GM06990 (cell line): Measurements from ENCODE around the gene BTBD7.

Experiments used
- DNase-seq: peaks from one replicate; pipeline ENCODE4 v3.0.0-alpha.2; 2011; ENCODE audit not compliant: insufficient read length; ENCODE audit errors: extremely low read depth
- H3K27me3 ChIP-seq: replicated peaks from 2 replicates; pipeline ENCODE4 v1.6.0; 2011; ENCODE audit warnings: low read length; ENCODE audit not compliant: control insufficient read depth, insufficient read depth
- H3K36me3 ChIP-seq: 2 replicates; pipeline ENCODE4 v1.5.1; 2011; ENCODE audit warnings: low read length; ENCODE audit not compliant: control insufficient read depth, insufficient read depth
- H3K4me3 ChIP-seq: replicated peaks from 2 replicates; pipeline ENCODE4 v1.5.1; 2011; ENCODE audit warnings: low read depth, mild to moderate bottlenecking, control low read depth, low read length
- TF ChIP-seq, protein P1 (sequence below): IDR thresholded peaks from 2 replicates; pipeline ENCODE4 v1.5.1; 2011; ENCODE audit warnings: low read length, control low read depth, mild to moderate bottlenecking, inconsistent platforms; ENCODE audit not compliant: insufficient read depth, poor library complexity, severe bottlenecking

BTBD7 gene

DNA sequence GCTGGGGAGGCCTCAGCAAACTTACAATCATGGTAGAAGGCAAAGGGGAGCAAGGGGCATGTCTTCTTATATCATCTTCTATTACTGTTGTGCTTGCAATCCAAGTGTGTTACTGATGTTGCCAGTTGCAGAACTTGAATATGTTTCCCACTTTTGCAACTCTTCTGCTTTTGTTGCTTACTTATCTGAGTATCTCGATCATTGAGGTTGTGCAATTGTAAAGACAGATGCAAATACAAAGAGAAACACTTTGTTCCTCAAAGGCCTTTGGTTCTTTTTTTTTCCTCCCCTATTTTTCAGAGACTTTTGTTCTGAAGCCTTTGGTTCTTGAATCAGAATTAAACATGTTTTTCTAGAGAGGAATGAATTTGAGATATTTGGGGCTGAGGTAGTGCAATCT, 10.4 kb upstream of the BTBD7 start:
- Histone ChIP-seq H3K4me3 (no peak overlapping the region), H3K27me3 (no peaks in the 10 kb centered on the region), H3K36me3 (no peaks in the 10 kb centered on the region)
- no peak for DNase-seq
- TF ChIP-seq, protein P1, sequence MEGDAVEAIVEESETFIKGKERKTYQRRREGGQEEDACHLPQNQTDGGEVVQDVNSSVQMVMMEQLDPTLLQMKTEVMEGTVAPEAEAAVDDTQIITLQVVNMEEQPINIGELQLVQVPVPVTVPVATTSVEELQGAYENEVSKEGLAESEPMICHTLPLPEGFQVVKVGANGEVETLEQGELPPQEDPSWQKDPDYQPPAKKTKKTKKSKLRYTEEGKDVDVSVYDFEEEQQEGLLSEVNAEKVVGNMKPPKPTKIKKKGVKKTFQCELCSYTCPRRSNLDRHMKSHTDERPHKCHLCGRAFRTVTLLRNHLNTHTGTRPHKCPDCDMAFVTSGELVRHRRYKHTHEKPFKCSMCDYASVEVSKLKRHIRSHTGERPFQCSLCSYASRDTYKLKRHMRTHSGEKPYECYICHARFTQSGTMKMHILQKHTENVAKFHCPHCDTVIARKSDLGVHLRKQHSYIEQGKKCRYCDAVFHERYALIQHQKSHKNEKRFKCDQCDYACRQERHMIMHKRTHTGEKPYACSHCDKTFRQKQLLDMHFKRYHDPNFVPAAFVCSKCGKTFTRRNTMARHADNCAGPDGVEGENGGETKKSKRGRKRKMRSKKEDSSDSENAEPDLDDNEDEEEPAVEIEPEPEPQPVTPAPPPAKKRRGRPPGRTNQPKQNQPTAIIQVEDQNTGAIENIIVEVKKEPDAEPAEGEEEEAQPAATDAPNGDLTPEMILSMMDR, result no peak

DNA sequence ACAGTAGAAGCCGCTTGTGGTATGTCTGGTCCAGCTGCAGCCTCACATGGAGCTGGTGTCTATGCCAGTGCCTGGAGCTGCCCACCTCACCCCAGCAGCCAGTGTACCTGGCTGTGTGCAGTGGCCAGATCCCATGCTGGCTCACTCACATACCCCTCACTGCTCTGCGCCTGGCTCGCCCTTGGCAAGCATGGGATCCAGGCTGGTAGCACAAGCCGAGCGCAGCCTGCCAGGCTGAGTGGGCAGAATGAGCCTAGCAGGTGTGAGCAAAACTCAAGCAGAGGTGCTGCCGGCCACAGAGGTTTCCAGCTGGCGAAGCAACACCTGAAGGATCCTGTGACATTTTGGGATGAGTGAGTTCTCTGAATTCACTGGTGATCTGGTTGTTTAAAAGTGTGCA, 5.0 kb upstream of the BTBD7 start:
- Histone ChIP-seq H3K36me3 (no peaks in the 10 kb centered on the region), H3K4me3 (no peak overlapping the region)
- TF ChIP-seq, protein P1, result no peak

GRCh38 chr14:93337143-93337753, 4.4 kb upstream of the BTBD7 start:
- Histone ChIP-seq H3K4me3 (no peak overlapping the region), H3K27me3 (no peaks in the 10 kb centered on the region), H3K36me3 (no peaks in the 10 kb centered on the region)
- TF ChIP-seq, protein P1, result peak; percentile 26
- no peak for DNase-seq

More for the DNA sequence above, 5.0 kb upstream of the BTBD7 start:
- no peak for DNase-seq
- H3K27me3 ChIP-seq, result no peaks in the 10 kb centered on the region

DNA sequence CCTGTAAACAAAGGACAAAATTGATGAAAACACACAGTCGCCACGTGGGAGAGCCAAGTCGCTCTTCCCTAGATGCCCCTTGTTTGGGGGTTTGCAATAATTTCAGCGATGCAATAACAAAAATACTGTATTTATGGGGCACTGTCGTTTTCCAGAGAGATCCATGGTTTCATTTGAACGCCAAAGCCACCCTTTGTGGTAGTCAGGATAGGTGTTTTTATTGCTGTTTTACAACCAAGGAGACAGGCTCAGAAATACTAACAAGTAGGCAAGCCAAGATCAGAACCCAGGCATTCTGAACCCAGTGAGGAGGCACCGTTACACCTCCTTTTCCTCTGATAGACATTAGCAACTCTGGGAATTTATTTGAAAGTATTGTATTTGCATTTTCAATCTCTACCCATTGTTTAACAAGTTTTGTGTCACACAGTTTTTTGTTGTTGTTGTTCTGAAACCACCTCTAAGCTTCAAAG, 831 bp upstream of the BTBD7 start:
- Histone ChIP-seq H3K36me3 (no peaks in the 10 kb centered on the region), H3K27me3 (no peaks in the 10 kb centered on the region), H3K4me3 (peak overlapping the region; percentile 66)
- DNase-seq, result no peak
- TF ChIP-seq, protein P1, result no peak

GRCh38 chr14:93332397-93332852, 411 bp downstream of the BTBD7 start:
- peak; percentile 73 for DNase-seq

More at GRCh38 chr14:93332397-93332852, 411 bp downstream of the BTBD7 start:
- Histone ChIP-seq H3K27me3 (no peaks in the 10 kb centered on the region), H3K36me3 (no peaks in the 10 kb centered on the region), H3K4me3 (peak overlapping the region; percentile 76)
- TF ChIP-seq, protein P1, result no peak
